OCI-LY7 (cell line): ENCODE results near the gene SINHCAF. TPM values are rescaled to one million over a fixed set of nuclear protein-coding genes. Genes with fewer than 3 reads are reported as not detected.

ENCODE experiments used
- BruUV-seq: library from RNA; stranded (reverse); fragments of 400-500 nt; replicated peaks from 2 replicates; lab custom pipeline; 2021; lab: Mats Ljungman, UMichigan
- CTCF ChIA-PET: fragments of 300-600 bp; sonication (Branson Sonifier 250); formaldehyde crosslinking; loops from one replicate; lab custom pipeline; 2022; ENCODE audit warnings: antibody characterized with exemption; ENCODE audit not compliant: unreplicated experiment; lab: Charles Lee
- POLR2A ChIA-PET: fragments of 300-600 bp; sonication (Branson Sonifier 250); formaldehyde crosslinking; loops from one replicate; lab custom pipeline; 2022; ENCODE audit warnings: antibody characterized with exemption; lab: Charles Lee
- DNase-seq: peaks from one replicate; pipeline ENCODE4 v3.0.0-alpha.2; 2015; ENCODE audit warnings: low spot score
- H2AFZ ChIP-seq: fragments of 200-600 bp; sonication (generic), shearing (Covaris generic); 2 replicates; pipeline ENCODE4 v1.6.1; 2014; ENCODE audit warnings: mild to moderate bottlenecking, antibody characterized with exemption, low read length, moderate library complexity
- H3K27ac ChIP-seq: fragments of 200-600 bp; sonication (generic); 2 replicates; pipeline ENCODE4 v1.5.1; 2014; ENCODE audit warnings: mixed run types, low read depth, mild to moderate bottlenecking, moderate library complexity, low read length, inconsistent platforms; ENCODE audit not compliant: poor library complexity, severe bottlenecking
- H3K36me3 ChIP-seq: fragments of 200-600 bp; sonication (generic); 2 replicates; pipeline ENCODE4 v1.6.1; 2014; ENCODE audit warnings: mild to moderate bottlenecking, antibody characterized with exemption, low read length, moderate library complexity, mixed read lengths; ENCODE audit not compliant: insufficient read depth
- H3K4me1 ChIP-seq: fragments of 200-600 bp; sonication (generic); 2 replicates; pipeline ENCODE4 v1.5.1; 2014; ENCODE audit warnings: mild to moderate bottlenecking, low read length; ENCODE audit not compliant: insufficient read depth, poor library complexity, severe bottlenecking
- H3K4me2 ChIP-seq: fragments of 200-600 bp; sonication (generic); 2 replicates; pipeline ENCODE4 v1.6.1; 2014; ENCODE audit warnings: mild to moderate bottlenecking, low read length
- H3K4me3 ChIP-seq: fragments of 200-600 bp; sonication (generic); 2 replicates; pipeline ENCODE4 v1.5.1; 2014; ENCODE audit warnings: mild to moderate bottlenecking, low read depth, low read length; ENCODE audit not compliant: poor library complexity, severe bottlenecking
- H3K79me2 ChIP-seq: fragments of 200-600 bp; sonication (generic); 2 replicates; pipeline ENCODE4 v1.6.1; 2016; ENCODE audit warnings: low read depth, mild to moderate bottlenecking, low read length, moderate library complexity, mixed read lengths; ENCODE audit not compliant: insufficient read depth
- H3K9me2 ChIP-seq: fragments of 200-600 bp; sonication (generic); 2 replicates; pipeline ENCODE4 v1.6.1; 2016; ENCODE audit warnings: mild to moderate bottlenecking, low read length, mixed read lengths; ENCODE audit not compliant: insufficient read depth
- H3K9me3 ChIP-seq: fragments of 200-600 bp; sonication (generic); 2 replicates; pipeline ENCODE4 v1.6.1; 2014; ENCODE audit warnings: mild to moderate bottlenecking, mixed run types, low read length, mixed read lengths
- H4K20me1 ChIP-seq: fragments of 200-600 bp; sonication (generic); 2 replicates; pipeline ENCODE4 v1.6.1; 2014; ENCODE audit warnings: mild to moderate bottlenecking, antibody characterized with exemption, low read length, moderate library complexity, mixed read lengths; ENCODE audit not compliant: insufficient read depth
- CTCF ChIP-seq: fragments of 200-600 bp; sonication (generic); conservative IDR thresholded peaks from 2 replicates; pipeline ENCODE4 v1.5.1; 2014; ENCODE audit warnings: mild to moderate bottlenecking, antibody characterized with exemption, low read length, moderate library complexity, mixed read lengths
- EZH2phosphoT487 ChIP-seq: fragments of 200-600 bp; sonication (generic); IDR thresholded peaks from 2 replicates; pipeline ENCODE4 v1.6.1; 2018; ENCODE audit warnings: low read depth, borderline replicate concordance, mild to moderate bottlenecking, mixed run types, antibody characterized with exemption, low read length, moderate library complexity, mixed read lengths
- intact Hi-C: fragments of 100-400 bp; cut with micrococcal nuclease; formaldehyde crosslinking; loops from one replicate; pipeline ENCODE4 v1.10.0; 2022; ENCODE audit not compliant: unreplicated experiment
- total RNA-seq, 2 experiments: library from RNA; depleted of rRNA in 1 of 2; stranded (reverse); fragments of >200 nt in 1 of 2; shearing (Covaris generic) in 1 of 2; gene quantifications; 2 replicates each; pipeline ENCODE4 v1.2.3, GENCODE V29; 2014 to 2022

Gene SINHCAF
- total RNA-seq, 2 experiments from 2014 or later: 51.0 to 86.2 TPM

GRCh38 chr12:31278832-31279231 is 47.1 kb downstream of the SINHCAF start:
- no TSS peak for BruUV-seq
- H3K27ac ChIP-seq: no peak overlapping the region
- no peak overlapping the region for H3K4me3 ChIP-seq
- H3K36me3 ChIP-seq: peaks cover 63% of the 10 kb centered on the region
- H3K9me3 ChIP-seq: no peaks in the 10 kb centered on the region
- H3K4me2 ChIP-seq: no peak overlapping the region
- ChIA-PET POLR2A (no interaction called here), CTCF (no interaction called here)
- no peak for DNase-seq
- no peak for TF ChIP-seq CTCF
- TF ChIP-seq EZH2phosphoT487: no peak
- no peak overlapping the region for H2AFZ ChIP-seq
- H3K79me2 ChIP-seq: no peaks in the 10 kb centered on the region
- no peaks in the 10 kb centered on the region for H3K4me1 ChIP-seq
- intact Hi-C loops: no loop called here
- no peaks in the 10 kb centered on the region for H3K9me2 ChIP-seq
- no peaks in the 10 kb centered on the region for H4K20me1 ChIP-seq

GRCh38 chr12:31278424-31278823 is 47.5 kb downstream of the SINHCAF start:
- TF ChIP-seq EZH2phosphoT487 (no peak), CTCF (no peak)
- peaks cover 59% of the 10 kb centered on the region for H3K36me3 ChIP-seq
- no peak for DNase-seq
- no peak overlapping the region for H3K27ac ChIP-seq
- H4K20me1 ChIP-seq: no peaks in the 10 kb centered on the region
- no peaks in the 10 kb centered on the region for H3K79me2 ChIP-seq
- no peaks in the 10 kb centered on the region for H3K9me2 ChIP-seq
- H2AFZ ChIP-seq: no peak overlapping the region
- H3K4me3 ChIP-seq: no peak overlapping the region
- no peaks in the 10 kb centered on the region for H3K4me1 ChIP-seq
- ChIA-PET POLR2A (interaction anchor here (0.6 kb wide), 2 partner anchors 240 to 254 kb away, joined by 5 read pairs; no protein-coding TSS in a partner anchor), CTCF (no interaction called here)
- intact Hi-C loops: no loop called here
- H3K4me2 ChIP-seq: no peak overlapping the region
- no TSS peak for BruUV-seq
- no peaks in the 10 kb centered on the region for H3K9me3 ChIP-seq

- ChIA-PET POLR2A (interaction anchor here (0.7 kb wide), 1 partner anchor 49 kb away, joined by 6 read pairs; the partner anchor contains the start of gene SINHCAF), CTCF (no interaction called here)
- Histone ChIP-seq H3K9me3 (no peaks in the 10 kb centered on the region), H2AFZ (no peak overlapping the region), H3K4me2 (no peak overlapping the region), H3K36me3 (peaks cover 47% of the 10 kb centered on the region), H3K4me3 (no peak overlapping the region), H4K20me1 (no peaks in the 10 kb centered on the region), H3K79me2 (no peaks in the 10 kb centered on the region), H3K27ac (no peak overlapping the region), H3K4me1 (no peaks in the 10 kb centered on the region), H3K9me2 (no peaks in the 10 kb centered on the region)
- TF ChIP-seq CTCF: no peak
- TF ChIP-seq EZH2phosphoT487: no peak
- intact Hi-C loops: no loop called here
- BruUV-seq: no TSS peak
- no peak for DNase-seq
These were observed 48.9 kb downstream of the SINHCAF start for GRCh38 chr12:31277081-31277480.
